HG02840 (cell line): ENCODE measurements around the gene NUDT14.

ENCODE experiments used
- ATAC-seq: cut with Tn5 transposase; IDR thresholded peaks from one replicate; pipeline ENCODE4 v1.9.1; 2021; ENCODE audit warnings: mild to moderate bottlenecking, moderate library complexity, moderate number of reproducible peaks; ENCODE audit not compliant: unreplicated experiment, low FRiP score

Gene NUDT14

GRCh38 chr14:105212541-105213300 is 31.6 kb upstream of the NUDT14 start:
- no peak for ATAC-seq

GRCh38 chr14:105211758-105212089 is 30.6 kb upstream of the NUDT14 start:
- no peak for ATAC-seq

GRCh38 chr14:105211086-105211757 is 30.1 kb upstream of the NUDT14 start:
- no peak for ATAC-seq

DNA sequence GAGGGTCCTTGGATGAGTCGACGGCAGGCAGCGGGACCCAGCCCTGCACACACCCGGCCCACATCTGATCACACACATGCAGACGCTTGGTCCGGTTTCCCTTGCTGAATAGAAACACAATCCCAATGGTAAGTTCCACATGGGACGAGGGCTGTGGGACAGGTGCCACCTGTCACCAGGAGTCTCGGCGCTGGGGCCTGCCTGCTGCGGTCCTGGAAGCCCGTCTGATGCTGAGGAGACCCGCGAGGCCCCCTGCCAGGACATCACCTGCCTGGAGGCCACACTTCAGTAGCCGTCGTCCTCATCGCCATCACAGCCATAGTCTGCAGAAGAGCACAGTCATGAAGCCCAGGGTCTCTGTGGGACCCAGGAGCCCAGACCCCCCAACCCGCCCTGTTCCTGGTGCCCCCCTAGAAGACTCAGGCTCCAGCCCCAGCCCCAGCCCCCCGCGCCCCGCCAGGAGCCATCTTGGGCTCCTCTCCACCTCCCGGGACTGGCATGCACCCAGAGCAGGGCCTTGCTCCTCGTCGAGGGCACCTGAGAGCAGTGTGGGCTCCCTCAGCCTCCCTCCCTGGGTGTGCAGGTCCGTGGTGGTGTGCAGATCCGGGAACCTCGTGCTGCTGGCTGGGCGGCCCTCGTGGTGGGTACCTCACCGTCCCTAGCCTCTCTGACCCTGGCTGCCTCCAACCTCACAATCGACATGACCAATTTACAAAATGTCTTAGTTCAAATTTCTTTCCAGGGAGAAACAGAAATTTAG is 29.3 kb upstream of the NUDT14 start:
- ATAC-seq: no peak

DNA sequence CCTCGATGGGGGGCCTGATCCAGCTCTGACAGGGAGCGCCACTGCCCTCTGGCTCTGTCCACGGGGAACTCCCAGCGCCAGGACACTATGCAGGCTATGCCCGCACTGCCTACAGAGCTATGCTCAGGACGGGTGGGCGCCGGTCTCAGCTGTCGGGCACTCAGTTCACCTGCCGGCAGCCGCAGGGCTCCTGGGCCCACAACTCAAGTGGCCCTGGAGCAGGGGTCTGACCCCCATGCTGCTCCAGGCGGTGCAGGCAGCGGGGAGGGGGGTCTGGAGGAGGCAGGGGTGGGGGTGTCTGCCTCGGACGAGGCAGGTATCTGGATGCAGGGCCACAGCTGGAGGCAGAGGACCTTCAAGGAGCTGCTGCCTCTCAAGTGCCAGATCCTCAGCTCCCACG is 28.5 kb upstream of the NUDT14 start:
- ATAC-seq: no peak

GRCh38 chr14:105209091-105209490 is 28.0 kb upstream of the NUDT14 start:
- ATAC-seq: no peak

- ATAC-seq: no peak
Observed at GRCh38 chr14:105208738-105209075, 27.6 kb upstream of the NUDT14 start.

GRCh38 chr14:105207996-105208737 is 27.1 kb upstream of the NUDT14 start:
- ATAC-seq: no peak

DNA sequence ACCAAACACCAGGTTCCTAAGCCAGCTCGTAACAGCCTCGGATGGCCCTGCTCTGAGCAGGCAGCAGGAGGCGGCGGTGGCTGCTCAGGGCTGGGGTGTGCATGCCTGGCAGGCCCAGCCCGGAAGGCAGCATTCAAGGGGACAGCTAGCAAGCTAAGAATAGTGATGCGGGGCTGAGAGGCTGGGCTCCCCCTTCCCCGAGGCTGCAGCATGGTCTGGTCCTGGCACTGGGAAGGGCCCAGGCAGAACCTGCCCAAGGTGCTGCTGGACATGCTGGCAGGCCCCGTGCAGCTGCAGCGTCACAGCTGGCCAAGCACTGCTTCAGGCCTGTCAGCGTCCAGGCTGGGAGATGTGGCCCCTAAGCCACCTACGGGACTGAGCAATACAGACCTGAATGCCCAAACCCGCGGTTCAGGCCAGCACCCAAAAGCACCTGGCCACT is 26.4 kb upstream of the NUDT14 start:
- ATAC-seq: no peak

GRCh38 chr14:105206873-105207272 is 25.8 kb upstream of the NUDT14 start:
- ATAC-seq: no peak

DNA sequence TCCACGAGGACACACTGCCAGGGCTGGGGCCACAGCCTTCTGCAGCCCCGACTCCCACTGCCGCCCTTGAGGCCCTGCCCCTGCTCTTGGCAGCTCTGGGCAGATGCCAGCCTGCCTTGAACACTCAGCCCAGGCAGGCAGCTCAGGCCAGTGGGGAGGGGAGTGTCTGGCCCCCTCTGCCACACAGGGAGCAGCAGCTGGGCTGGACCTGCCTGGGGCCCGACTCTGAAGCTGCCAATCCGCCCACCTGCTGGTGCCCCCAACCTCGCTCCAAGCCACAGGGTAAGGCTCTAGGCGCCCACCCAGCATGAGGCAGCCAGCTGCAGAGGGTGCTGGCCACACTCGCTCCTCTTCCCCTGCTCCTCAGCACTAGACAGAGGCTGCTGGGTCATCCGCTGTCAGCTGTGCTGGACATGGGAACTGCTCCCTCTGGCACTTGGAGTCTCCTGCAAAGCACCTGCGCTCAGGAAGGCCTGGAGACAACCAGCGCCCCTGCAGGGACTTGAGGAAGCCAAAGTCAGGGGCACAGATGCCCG is 24.6 kb upstream of the NUDT14 start:
- no peak for ATAC-seq

GRCh38 chr14:105204931-105205672 is 24.0 kb upstream of the NUDT14 start:
- ATAC-seq: no peak

DNA sequence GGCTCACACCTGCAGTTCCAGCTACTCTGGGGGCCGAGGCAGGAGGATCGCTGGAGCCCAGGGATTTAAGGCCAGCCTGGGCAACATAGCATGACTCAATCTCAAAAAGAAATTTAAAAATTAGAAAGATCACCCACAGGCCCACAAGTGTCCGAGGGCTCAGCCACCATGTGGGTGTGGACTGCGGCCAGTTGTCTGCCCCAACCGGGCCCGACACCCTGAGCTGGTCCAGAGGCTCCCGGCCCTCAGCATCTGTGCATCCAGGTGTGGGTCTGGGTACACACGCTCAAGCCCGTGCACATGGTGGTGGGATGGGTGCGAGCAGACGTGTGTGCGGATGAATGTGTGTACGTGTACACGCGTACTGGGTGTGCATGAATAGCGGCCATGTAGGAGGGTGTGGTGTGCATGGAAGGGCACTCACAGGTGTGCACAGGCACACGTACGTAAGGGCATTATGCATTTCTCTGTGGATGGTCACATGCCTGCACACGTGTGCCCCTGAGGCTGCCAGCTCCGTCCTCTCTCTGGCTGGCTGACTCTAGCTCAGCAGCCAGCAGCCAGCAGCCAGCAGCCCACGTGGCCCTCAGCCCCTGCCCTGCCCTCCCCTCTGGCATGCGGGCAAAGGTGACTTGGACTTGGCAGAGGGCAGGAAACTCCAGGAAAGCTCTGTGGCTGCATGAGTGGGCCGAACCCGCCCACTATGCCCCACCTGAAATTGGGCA is 23.3 kb upstream of the NUDT14 start:
- ATAC-seq: no peak

GRCh38 chr14:105203701-105204100 is 22.6 kb upstream of the NUDT14 start:
- ATAC-seq: no peak

- no peak for ATAC-seq
Observed at GRCh38 chr14:105203057-105203531, 22.0 kb upstream of the NUDT14 start.

- no peak for ATAC-seq
Observed at GRCh38 chr14:105201925-105202513, 20.9 kb upstream of the NUDT14 start.

GRCh38 chr14:105201156-105201924 is 20.2 kb upstream of the NUDT14 start:
- no peak for ATAC-seq

DNA sequence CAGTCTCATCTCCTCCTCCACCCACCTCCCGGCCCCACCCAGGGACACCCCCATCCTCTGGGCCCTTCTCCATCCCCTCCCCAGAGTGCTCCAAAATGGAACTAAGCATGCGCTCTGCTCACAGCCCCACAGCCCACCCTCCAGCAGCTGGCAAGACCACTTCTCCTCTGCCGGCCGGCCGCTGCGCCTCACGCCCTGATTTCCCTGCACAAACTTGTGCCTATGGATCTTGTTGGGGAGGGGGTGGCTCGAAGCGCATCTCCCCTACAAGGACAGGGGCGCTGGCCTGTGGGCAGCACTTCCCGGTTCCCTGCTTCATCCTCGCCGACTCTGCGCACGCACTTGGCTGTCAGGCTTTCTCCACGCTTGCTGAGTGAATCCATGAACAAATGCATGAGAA is 19.5 kb upstream of the NUDT14 start:
- no peak for ATAC-seq
